Measurements from ENCODE around the gene ANKRD9. TPM values are rescaled to one million over a fixed set of nuclear protein-coding genes. Genes with fewer than 3 reads are reported as not detected.

ANKRD9 gene
- total and polyA plus RNA-seq, 2 of the 13 experiments (the other 11 are each of a cell fraction or from before 2014, with no cell fraction given), result 10.0 to 15.0 TPM

DNA sequence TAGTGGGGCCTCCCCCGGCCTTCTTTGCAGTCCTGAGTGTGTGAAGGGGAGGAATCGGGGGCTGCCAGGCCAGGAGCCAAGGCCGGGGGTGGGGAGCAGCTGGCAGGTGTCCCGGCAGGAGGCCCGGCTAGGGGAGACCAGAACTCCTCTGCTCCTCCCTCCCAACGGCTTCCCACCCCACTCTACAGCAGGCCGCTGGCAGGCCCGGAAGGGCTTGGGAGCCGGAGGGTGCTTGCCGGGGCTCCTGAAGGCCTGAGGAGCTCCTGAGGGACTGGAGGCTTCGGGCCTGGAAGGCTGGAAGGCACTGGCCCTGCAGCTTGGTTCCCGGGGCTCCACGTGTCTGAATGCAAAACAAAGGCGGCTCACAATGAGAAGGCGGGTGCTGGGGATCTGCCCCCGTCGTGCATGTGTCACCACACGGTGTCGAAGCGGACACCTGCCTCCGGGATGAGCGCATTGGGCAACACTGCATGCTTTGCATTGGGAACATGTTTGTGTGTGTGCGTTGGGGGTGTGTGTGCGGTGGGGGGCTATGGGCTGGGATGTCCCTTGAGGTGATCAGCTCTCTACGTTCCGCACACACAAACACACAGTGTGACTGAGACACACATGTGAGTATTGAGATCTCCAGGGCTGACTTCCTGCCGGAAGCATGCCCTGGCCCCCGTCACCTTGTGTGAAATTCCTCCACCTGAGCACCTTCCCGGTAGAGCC, 30.9 kb upstream of the ANKRD9 start (continued):
- TF ChIP-seq FUBP1 (CRISPR knock-in tag; IDR thresholded peaks at IDR 0.05; ENCODE audit: borderline replicate concordance) (no peak), PRMT3 (CRISPR knock-in tag; IDR thresholded peaks at IDR 0.05; ENCODE audit: borderline replicate concordance, low read depth) (peak; percentile 58; the same call in 1 of the 2 replicates), ZNF333 (CRISPR knock-in tag; IDR thresholded peaks at IDR 0.05; ENCODE audit: borderline replicate concordance) (peak; percentile 88), ZFP1 (CRISPR knock-in tag; IDR thresholded peaks at IDR 0.05) (no peak; the same call in 1 of the 2 replicates), NFKBIZ (CRISPR knock-in tag; IDR thresholded peaks at IDR 0.05) (no peak; the same call in 1 of the 2 replicates), U2AF2 (IDR thresholded peaks at IDR 0.05; ENCODE audit: low read depth, low read length) (no peak), PHB2 (IDR thresholded peaks at IDR 0.05; ENCODE audit: partially characterized antibody) (no peak), ZBTB42 (CRISPR knock-in tag; IDR thresholded peaks at IDR 0.05) (no peak), SIN3A (IDR thresholded peaks at IDR 0.05; ENCODE audit: borderline replicate concordance, low read depth, low read length) (0 out of 2 replicates have a peak, but pooled peaks have one; percentile 55), ZMYM2 (CRISPR knock-in tag; IDR thresholded peaks at IDR 0.05) (no peak), HNF1B (CRISPR knock-in tag; IDR thresholded peaks at IDR 0.05) (no peak), MAZ (IDR thresholded peaks at IDR 0.05; ENCODE audit: borderline replicate concordance, low read depth, low read length) (no peak; the same call in 1 of the 2 replicates), MAZ (CRISPR knock-in tag; IDR thresholded peaks at IDR 0.05; ENCODE audit: low read depth) (no peak), ZNF768 (CRISPR knock-in tag; IDR thresholded peaks at IDR 0.05) (no peak), ZNF501 (CRISPR knock-in tag; IDR thresholded peaks at IDR 0.05) (no peak), NR2F6 (IDR thresholded peaks at IDR 0.05) (no peak), NR2F6 (CRISPR knock-in tag; IDR thresholded peaks at IDR 0.05) (0 out of 2 replicates have a peak, but pooled peaks have one; percentile 17), NFIC (IDR thresholded peaks at IDR 0.05; ENCODE audit: low read length) (no peak), SMARCC2 (IDR thresholded peaks at IDR 0.05) (no peak), ZNF556 (CRISPR knock-in tag; IDR thresholded peaks at IDR 0.05; ENCODE audit: borderline replicate concordance) (no peak), ZSCAN20 (CRISPR knock-in tag; IDR thresholded peaks at IDR 0.05; ENCODE audit: borderline replicate concordance) (no peak), ZNF362 (CRISPR knock-in tag; IDR thresholded peaks at IDR 0.05; ENCODE audit: borderline replicate concordance) (no peak), NFRKB (IDR thresholded peaks at IDR 0.05) (no peak)
- TF ChIP-seq, protein P1, sequence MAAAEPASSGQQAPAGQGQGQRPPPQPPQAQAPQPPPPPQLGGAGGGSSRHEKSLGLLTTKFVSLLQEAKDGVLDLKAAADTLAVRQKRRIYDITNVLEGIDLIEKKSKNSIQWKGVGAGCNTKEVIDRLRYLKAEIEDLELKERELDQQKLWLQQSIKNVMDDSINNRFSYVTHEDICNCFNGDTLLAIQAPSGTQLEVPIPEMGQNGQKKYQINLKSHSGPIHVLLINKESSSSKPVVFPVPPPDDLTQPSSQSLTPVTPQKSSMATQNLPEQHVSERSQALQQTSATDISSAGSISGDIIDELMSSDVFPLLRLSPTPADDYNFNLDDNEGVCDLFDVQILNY (CRISPR knock-in tag; conservative IDR thresholded peaks at IDR 0.05), result no peak
- TF ChIP-seq, protein P2, sequence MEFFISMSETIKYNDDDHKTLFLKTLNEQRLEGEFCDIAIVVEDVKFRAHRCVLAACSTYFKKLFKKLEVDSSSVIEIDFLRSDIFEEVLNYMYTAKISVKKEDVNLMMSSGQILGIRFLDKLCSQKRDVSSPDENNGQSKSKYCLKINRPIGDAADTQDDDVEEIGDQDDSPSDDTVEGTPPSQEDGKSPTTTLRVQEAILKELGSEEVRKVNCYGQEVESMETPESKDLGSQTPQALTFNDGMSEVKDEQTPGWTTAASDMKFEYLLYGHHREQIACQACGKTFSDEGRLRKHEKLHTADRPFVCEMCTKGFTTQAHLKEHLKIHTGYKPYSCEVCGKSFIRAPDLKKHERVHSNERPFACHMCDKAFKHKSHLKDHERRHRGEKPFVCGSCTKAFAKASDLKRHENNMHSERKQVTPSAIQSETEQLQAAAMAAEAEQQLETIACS (CRISPR knock-in tag; IDR thresholded peaks at IDR 0.05), result no peak
